GM19438 (cell line): Measurements from ENCODE around the gene ITGA11.
A peak's percentile ranks its signal among the peaks of the same experiment; 100 is the strongest.

Experiments
- ATAC-seq: cut with Tn5 transposase; IDR thresholded peaks from one replicate; pipeline ENCODE4 v1.9.1; 2021; ENCODE audit warnings: low read depth; ENCODE audit not compliant: unreplicated experiment

The ITGA11 gene

DNA sequence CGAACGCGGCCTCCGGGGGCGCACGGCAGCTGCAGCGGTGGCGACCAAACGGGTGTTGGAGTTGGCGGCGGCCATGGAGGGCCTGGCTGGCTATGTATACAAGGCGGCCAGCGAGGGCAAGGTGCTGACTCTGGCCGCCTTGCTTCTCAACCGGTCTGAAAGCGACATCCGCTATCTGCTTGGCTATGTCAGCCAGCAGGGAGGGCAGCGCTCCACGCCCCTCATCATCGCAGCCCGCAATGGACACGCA is 153.7 kb downstream of the ITGA11 start:
- ATAC-seq, result no peak

DNA sequence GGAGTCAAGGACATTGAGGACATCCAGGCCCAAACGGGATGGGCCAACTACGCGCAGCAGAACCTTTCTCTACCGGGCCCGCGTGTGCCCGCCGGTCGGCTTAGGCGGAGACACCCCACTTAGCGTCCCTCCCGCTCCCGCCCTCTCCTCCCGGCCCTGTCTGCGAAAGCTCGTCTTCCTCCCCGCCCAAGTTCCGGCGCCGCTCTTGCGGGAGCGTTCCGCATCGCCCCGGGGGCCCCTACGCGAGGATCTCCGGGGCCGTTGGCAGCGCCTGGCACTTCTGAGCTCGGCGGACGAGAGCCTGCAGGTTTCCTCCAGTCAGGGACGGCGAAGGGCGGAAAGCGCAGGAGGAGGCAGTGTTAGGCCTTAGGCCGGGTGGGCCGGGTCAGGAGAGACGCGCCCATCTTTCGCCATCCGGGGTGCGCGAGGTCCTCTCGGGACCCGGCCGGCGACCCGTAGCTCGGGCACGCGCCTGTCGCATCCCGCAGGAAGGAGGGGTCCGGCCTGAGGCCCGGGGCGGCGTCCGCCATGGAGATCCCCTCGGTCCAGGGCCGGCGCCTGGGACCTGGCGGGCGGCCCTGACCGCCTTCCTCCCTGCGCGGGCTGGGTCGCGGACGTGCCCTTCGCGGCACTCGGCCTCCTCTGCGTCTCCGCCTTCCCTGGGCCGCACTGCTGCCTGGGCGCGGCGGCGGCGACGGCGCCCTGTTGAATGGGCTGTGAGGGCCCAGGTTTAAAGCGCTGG is 154.2 kb downstream of the ITGA11 start, which contains the start of gene FEM1B:
Gene FEM1B (plus strand): TSS at position 143 of the 742 bp plus-strand sequence. CDS start 673 bp downstream, outside the sequence.
- ATAC-seq, result peak; percentile 76

DNA sequence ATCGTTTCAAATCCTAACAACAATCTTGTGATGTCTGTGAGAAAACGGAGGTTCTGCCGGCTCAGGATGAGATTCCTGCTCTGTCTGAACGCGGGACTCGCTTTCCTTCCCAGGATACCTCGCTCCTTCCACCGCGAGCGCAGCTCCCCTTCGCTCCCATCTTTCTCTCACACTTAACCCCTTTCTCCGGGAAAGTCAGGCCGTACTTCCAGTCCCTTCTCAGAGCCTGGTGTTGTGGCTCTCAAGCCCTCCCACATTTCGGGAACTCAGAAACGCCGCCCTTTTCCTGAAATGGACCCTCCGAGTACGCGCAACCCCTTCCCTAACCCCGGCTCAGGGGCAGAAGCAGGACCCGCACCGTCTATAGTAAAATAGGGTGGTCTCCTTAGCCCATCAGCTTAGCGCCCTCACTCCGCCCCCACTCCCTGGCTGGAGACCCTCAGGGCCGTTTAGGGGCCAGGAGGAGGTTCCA is 154.8 kb downstream of the ITGA11 start:
- peak; percentile 9 for ATAC-seq

DNA sequence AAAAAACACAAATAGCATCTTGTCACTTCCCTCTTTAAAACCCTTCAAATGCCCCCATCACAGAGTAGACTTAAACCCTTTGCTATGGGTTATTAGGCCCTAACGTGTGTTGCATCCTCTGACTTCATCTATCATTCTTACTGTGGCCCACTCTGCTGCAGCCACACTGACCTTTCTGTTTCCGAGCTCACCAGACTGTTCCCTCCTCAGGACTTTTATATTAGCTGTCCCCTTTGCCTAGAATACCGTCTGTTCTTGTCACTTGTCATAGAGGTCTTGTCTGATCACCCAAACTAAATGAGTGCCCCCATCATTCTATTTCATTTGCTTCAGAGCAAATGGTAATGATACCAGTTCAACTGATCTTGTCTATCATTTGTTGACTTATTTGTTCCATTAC is 155.3 kb downstream of the ITGA11 start:
- no peak for ATAC-seq

DNA sequence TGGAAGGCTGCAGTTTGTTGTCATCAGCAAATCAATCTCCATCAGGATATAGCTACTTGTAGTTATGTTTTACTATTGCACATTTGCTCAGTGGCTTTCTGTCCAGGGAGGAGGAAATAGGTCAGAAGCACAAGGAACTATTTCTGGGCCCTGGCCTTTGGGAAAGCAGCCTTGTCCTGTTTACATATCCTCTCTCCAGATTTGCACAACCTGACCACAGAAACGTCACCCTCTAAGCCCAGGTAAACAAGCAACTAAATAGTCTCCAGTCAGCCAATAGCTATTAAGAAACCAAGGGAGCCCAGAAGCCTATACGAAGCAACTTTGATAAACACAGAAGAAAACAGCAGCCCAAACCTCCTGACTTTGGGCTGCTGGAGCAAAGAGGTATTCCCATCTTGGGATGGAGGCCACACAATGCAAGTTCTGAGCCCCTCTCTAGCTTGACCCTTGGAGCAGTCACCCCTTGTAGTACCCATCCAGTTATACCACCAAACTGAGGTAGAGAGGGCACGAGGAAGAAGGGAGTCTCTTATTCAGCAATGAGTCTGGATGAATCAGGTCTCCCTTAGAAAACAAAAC is 156.7 kb downstream of the ITGA11 start:
- no peak for ATAC-seq

DNA sequence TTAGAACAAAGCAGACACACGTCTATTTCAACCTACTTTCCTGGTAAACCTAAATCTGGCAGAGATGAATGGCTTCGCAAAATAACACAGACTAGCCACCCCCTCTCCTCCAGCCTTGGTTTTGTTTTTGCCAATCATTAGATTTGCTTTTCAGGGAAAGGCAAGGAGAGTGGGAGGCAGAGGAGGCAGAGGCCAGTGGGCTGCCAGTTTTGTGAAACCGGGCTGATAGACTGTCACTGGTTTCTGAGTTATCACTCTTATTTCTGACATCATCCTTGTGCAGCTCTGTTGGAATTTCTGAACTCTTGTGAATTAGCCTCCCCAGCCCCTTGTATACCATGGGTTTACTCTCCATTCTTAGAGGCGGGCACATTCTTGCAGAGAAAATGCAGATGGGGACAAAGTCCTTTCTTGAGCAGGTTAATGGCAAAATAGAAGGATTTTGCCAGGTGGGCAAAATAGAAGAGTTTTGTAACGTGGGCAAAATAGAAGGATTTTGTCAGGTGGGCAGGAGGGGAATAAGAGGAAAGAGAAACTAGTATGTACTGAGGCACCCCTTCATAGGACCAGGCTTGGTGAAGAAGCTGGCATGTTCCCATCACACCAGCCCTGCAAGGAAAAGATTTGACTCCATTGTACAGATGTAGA is 157.6 kb downstream of the ITGA11 start:
- ATAC-seq, result no peak

DNA sequence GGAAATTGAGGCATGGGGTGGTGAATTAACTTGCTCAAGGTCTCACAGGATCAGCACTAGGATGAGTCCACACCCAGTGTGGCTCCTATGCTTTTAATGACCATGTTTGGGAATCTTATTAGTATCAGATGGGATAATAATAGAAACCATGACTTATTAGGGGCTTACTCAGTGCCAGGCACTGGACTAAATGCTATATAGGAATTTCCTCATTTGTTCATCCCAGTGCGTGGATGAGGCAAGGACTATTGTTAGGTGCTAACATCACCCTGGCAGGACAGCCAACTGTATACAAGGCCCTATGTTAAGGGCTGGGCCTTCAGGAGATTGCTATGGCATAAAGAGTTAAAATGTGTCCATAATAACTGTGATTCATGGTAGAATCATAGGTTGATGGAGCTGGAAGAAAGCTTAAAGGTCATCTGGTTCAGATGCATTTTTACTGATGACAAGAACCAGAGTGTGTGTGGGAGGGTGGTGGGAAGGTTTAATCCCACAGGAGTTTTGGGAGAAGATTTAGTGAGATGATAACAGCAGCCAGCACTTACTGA is 159.2 kb downstream of the ITGA11 start:
- no peak for ATAC-seq

DNA sequence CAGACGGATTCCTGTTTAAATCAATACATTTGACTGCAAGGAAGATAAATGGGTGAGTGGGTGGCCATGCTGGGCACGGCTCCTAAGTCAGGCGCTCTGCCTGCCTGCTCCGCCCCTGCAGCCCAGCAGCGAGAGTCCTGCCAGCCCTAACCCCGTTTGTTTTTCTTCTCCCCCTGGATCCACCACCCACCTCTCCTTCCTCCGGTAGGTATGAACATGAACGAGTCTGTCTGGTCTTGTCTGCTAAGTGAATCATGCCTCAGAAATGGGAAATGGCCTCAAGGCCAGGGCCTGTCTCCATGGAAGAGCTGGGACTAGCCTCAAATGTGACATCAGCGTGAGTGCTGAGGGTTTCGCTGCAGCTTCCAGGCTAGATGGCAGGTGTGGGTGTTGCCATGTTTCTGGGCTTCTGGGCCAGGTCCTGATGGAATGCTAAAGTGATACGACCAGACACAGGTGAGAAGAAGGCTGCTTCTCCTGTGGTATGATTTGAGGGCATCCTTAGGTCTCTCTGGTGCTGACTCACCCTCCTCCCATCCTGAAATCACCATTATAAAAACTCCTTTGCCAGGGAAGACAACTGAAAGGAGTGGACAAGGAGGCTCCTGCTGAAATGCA is 160.0 kb downstream of the ITGA11 start:
- ATAC-seq, result no peak

DNA sequence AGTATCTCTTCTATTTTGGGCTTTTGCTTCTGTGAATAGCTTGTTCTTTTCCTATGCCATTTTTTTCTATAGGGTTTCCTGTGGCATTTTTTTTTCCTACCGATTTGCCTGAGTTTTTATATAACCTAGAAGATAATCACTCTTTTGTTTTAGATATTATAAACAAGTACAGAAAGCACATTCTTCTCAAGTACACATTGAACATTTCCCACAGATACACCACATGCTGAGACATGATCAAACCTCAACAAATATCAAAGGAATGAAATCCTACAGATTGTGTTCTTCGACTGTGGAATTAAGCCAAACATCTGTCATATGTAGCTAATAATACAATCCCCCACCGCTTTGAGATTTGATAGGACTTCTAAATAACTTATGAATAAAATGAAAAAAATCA is 163.6 kb downstream of the ITGA11 start:
- ATAC-seq, result no peak

DNA sequence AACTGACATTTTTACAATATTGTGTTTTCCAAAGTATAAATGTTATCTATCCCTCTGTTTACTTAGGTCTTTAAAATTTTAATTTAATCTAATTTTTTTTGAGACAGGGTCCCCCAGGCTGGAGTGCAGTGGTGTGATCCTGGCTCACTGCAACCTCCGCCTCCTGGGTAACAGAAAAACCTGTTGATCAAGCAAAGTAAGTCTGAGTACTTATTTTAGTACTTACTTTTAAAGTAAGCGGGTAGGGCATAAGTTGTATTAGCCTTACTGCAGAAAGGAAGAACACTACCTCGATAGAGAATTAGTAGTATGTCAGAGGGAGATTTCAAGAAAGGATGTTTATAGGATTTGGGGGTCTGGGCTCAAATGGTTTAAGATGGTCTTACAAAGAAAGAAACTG is 166.3 kb downstream of the ITGA11 start:
- no peak for ATAC-seq

DNA sequence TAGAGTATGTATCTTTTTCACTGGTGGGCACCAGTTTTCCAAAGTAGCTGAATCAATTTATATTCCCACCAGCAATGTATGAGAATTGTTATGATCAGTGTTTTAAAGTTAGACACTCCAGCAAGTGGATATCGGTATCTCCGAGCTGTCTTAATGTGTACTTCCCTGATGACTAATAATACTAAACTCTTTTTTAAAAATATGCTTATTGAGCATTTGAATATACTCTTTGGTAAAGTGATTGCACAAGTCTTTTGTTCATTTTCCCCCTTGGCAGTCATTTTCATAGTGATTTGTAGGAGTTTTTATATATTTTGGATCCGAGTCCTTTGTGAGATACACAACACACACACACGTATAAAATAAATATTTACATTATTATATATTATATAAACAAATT is 166.9 kb downstream of the ITGA11 start:
- no peak for ATAC-seq

DNA sequence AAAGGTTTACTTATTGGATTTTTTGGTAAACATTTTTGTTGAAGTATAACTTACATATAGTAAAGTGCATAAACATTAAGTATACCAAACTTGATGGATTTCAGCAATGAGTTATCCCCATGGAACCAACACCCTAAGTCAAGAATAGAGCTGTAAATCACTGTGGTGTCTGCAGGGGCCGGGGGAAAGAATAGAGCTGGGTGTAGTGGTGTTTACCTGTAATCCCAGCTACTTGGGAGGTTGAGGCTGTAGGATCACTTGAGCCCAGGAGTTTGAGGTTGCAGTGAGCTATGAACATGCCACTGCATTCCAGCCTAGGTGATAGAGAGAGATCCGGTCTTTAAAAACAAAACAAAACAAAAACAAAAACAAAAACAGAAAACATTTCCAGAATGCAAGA is 167.7 kb downstream of the ITGA11 start:
- no peak for ATAC-seq

DNA sequence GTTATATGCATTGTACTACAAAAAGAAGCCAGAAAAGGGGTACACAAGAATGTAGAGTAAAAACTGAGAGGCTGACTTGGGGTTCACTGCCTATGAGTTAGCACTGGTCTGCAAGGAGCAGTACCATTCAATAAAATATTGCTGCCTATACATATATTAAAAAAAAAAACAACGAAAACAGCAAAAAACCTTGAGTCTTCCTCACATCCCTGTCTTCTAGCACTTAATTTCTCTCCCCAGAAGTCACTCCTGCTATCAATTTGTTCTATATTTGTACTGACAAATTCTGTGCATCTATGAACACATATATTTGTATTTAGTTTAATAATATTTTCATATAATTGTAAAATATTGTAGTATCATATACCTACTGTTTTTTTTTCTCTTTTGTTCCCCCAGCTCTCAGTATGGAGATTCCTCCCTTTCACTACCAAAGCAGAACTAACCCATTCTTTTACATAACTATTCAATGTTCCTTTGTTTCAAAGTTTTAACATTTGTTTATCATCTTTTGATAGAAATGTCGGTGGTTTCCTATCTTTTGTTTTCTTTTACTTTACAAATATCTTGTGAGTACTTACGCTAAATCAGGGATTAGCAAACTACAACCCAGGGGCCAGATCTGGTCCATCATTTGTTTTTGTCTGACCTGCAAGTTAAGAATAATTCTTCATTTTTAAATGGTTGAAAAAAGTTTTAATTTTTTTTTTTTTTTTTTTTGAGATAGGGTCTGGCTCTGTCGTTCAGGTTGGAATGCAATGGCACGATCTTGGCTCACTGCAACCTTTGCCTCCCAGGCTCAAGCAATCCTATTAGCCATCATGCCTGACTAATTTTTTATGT is 169.2 kb downstream of the ITGA11 start:
- ATAC-seq, result no peak

DNA sequence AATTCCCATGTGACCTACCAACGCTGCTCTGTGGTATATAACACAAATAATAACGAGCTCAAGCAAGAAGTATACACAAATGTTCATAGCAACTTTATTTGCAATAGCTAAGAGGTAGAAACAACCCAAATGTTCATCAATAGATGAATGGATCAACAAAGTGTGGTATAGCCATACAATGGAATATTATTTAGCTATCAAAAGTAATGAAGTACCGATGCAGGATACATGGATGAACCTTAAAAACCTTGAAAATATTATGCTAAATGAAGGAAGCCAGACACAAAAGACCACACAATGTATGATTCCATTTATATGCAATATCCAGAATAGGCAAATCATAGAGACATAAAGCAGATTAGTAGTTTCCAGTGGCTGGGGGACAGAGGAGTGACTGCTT is 170.0 kb downstream of the ITGA11 start:
- ATAC-seq, result no peak

DNA sequence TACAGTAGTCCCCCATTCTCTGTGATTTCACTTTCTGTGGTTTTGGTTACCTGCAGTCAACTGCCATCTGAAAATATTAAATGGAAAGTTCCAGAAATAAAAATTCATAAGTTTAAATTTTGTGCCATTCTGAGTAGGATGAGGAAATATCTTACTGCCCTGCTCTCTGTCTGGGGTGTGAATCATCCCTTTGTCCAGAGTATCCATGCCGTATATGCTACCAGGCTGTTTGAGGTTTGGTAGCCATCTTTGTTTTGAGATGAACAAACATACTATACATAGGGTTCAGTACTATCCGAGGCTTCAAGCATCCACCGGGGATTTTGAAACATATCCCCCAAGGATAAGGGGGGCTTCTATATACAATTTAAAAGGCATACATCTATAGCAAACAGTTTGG is 170.7 kb downstream of the ITGA11 start:
- ATAC-seq, result no peak

DNA sequence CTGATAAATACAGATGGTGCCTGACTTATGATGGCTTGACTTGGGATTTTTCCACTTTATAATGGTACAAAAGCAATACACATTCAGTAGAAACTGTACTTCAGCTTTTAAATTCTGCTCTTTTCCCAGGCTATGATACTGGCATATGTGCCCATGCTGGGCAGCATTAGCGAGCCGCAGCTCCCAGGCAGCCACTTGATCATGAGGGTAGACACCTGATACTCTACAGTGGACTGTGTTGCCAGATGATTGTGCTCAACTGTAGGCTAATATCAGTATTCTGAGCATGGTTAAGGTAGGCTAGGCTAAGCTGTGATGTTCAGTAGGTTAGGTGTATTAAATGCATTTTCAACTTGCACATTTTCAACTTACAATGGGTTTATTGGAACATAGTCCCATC is 172.1 kb downstream of the ITGA11 start:
- no peak for ATAC-seq

DNA sequence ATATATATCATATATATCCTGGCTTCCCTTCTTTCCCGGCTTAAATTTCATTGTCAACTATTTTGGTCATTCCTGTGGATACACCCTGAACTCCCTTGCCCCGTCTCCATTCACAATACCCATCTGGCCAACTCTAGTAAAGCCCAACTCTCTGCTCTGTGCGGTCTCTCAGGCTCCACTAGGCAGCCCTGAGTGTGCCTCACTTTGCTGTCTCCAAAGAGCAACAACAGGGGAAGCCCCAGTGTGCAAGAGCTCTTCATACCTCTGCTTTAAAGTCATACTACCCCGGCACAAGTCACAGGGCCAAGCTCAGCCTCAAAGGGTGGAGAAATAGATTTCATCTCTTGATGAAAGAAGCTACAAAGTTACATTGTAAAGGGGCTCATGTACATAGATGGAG is 173.3 kb downstream of the ITGA11 start:
- ATAC-seq, result no peak

DNA sequence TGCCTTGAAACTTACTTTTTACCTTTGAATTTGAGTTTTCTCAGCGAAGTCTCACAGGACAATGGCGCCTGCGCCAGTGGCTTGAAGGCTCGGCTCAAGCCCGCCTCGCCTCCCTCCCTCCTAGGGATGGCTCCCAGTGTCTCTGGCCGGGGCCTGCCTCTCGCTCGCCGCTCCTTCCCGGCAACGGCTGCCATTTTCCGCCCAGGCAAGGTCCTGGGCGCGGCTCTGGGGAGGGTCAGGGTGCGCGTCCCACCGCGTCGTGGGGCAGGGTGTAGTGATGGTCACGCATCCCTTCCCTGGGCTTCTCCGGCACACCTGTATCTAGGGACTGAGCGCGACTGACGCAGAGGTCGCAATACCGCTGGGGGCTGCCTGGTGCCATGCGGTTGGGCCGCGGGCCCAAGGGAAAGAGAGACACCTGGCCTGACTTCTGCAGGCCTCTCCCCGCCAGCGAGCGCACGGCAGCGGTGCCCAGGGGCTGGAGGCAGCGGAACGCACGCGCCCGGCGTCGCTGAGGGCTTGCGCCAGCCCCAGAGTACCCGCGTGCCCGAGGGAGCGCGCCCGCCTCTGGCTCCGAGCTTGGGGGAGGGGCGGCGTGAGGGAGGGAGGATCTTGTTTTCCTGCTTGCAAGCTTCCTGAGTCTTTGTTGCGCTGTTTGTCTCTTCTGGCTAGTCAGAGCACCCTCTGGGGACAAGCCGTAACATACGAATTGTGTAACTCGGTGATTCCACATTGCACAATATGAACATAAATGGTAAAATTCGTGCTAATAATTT is 175.1 kb downstream of the ITGA11 start:
- ATAC-seq, result no peak

DNA sequence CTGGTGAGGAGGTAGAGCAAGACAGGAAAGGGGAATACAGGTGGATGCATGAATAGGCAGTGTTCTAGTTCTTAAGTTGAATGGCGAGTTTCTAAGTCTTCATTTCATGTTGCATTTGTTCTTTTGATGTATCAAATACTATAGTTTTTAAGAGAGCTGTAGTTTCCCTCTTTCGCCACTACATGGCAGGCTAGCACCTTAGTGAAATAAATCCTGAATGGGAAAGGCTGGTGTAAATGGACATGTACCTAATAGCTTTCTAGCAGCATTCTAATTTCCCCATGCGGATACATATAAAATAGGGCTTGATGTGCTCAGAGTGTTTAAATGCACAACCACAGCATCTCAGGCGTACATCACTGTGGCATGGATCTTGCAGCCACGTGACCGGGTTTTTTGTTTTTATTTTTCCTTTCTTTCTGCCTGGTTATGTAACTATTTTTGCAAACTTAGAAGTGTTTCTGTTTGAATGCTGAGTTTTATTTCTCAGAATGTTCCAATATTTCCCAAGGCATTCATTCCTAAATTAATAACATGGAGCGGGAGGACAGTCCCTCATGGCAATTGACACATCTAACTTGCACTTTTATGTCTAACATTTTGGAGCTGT is 178.9 kb downstream of the ITGA11 start:
- ATAC-seq, result no peak
